Large intestine (tissue), 3 donors: ENCODE measurements around the gene ALLC. TPM values are rescaled to one million over a fixed set of nuclear protein-coding genes. Genes with fewer than 3 reads are reported as not detected.
"Not testable (repeated sequence)": the region's sequence is repeated elsewhere in the genome, so short reads cannot be mapped to it uniquely, and the experiment has no call there.

Experiments
- DNase-seq, 2 donors: peaks; one replicate each; pipeline versions ENCODE4 v3.0.0 to v3.0.0-alpha.2; 2013
- H3K27ac ChIP-seq: one replicate; pipeline ENCODE4 v1.5.1; 2013; ENCODE audit warnings: low read length
- H3K27me3 ChIP-seq: 2 replicates; pipeline ENCODE4 v1.6.1; 2013; ENCODE audit warnings: low read length; ENCODE audit not compliant: control insufficient read depth, insufficient read depth
- H3K36me3 ChIP-seq: 2 replicates; pipeline ENCODE4 v1.6.1; 2013; ENCODE audit warnings: low read length; ENCODE audit not compliant: control insufficient read depth, insufficient read depth
- H3K4me1 ChIP-seq: one replicate; pipeline ENCODE4 v1.6.1; 2013; ENCODE audit warnings: low read length; ENCODE audit not compliant: control insufficient read depth, insufficient read depth
- H3K4me3 ChIP-seq: one replicate; pipeline ENCODE4 v1.5.1; 2013; ENCODE audit warnings: low read length
- H3K9me3 ChIP-seq: one replicate; pipeline ENCODE4 v1.6.1; 2013; ENCODE audit warnings: mild to moderate bottlenecking, low read depth, low read length, moderate library complexity; ENCODE audit not compliant: control insufficient read depth
- WGBS: methylation state at CpG from one replicate; pipeline ENCODE4 v1.1.5; 2013; ENCODE audit warnings: low lambda C conversion rate; ENCODE audit not compliant: insufficient coverage; 5-methylcytosine and 5-hydroxymethylcytosine counted together
- polyA plus RNA-seq: library from polyadenylated mRNA; unstranded; fragments of 120-200 nt; gene quantifications from one replicate; pipeline ENCODE4 v1.2.1, GENCODE V29; 2013

The ALLC gene
- polyA plus RNA-seq, 1 donor = not detected

GRCh38 chr2:3633982-3634595 lies 23.9 kb upstream of the ALLC start:
- Histone ChIP-seq H3K36me3 (no peaks in the 10 kb centered on the region), H3K27ac (no peak overlapping the region), H3K9me3 (no peaks in the 10 kb centered on the region), H3K4me1 (no peaks in the 10 kb centered on the region), H3K27me3 (no peaks in the 10 kb centered on the region), H3K4me3 (no peak overlapping the region)
- no CpG with 5 or more reads among the region's 11 CpGs for WGBS
- DNase-seq = no peak

GRCh38 chr2:3634596-3635121 lies 23.3 kb upstream of the ALLC start:
- Histone ChIP-seq H3K4me3 (no peak overlapping the region), H3K27ac (no peak overlapping the region), H3K4me1 (no peaks in the 10 kb centered on the region), H3K9me3 (no peaks in the 10 kb centered on the region), H3K27me3 (no peaks in the 10 kb centered on the region), H3K36me3 (no peaks in the 10 kb centered on the region)
- WGBS = no CpG with 5 or more reads among the region's 12 CpGs
- no peak for DNase-seq

GRCh38 chr2:3635171-3635974 lies 22.6 kb upstream of the ALLC start:
- Histone ChIP-seq H3K4me1 (no peaks in the 10 kb centered on the region), H3K9me3 (no peaks in the 10 kb centered on the region), H3K27me3 (no peaks in the 10 kb centered on the region), H3K36me3 (no peaks in the 10 kb centered on the region), H3K4me3 (no peak overlapping the region), H3K27ac (no peak overlapping the region)
- 100% methylated on average over 2 of the region's 29 CpGs for WGBS
- no peak for DNase-seq

GRCh38 chr2:3635975-3636327 lies 22.0 kb upstream of the ALLC start:
- no CpG with 5 or more reads among the region's 16 CpGs for WGBS
- not testable (repeated sequence) for H3K27ac ChIP-seq, H3K36me3 ChIP-seq, H3K9me3 ChIP-seq, H3K4me3 ChIP-seq, H3K27me3 ChIP-seq, H3K4me1 ChIP-seq, DNase-seq

- no peak overlapping the region for H3K27ac ChIP-seq
- DNase-seq = no peak
- H3K9me3 ChIP-seq = no peaks in the 10 kb centered on the region
- H3K36me3 ChIP-seq = no peaks in the 10 kb centered on the region
- WGBS = no CpG with 5 or more reads among the region's 13 CpGs
- H3K27me3 ChIP-seq = no peaks in the 10 kb centered on the region
- no peaks in the 10 kb centered on the region for H3K4me1 ChIP-seq
- no peak overlapping the region for H3K4me3 ChIP-seq
These were observed 21.3 kb upstream of the ALLC start for GRCh38 chr2:3636586-3637310.

GRCh38 chr2:3637311-3637675 lies 20.7 kb upstream of the ALLC start:
- no peak overlapping the region for H3K27ac ChIP-seq
- WGBS = no CpG with 5 or more reads among the region's 11 CpGs
- DNase-seq = no peak
- no peak overlapping the region for H3K4me3 ChIP-seq
- H3K4me1 ChIP-seq = no peaks in the 10 kb centered on the region
- no peaks in the 10 kb centered on the region for H3K27me3 ChIP-seq
- no peaks in the 10 kb centered on the region for H3K9me3 ChIP-seq
- no peaks in the 10 kb centered on the region for H3K36me3 ChIP-seq

GRCh38 chr2:3637692-3638455 lies 20.1 kb upstream of the ALLC start:
- no peaks in the 10 kb centered on the region for H3K9me3 ChIP-seq
- no peak overlapping the region for H3K27ac ChIP-seq
- H3K4me1 ChIP-seq = no peaks in the 10 kb centered on the region
- H3K4me3 ChIP-seq = no peak overlapping the region
- H3K36me3 ChIP-seq = no peaks in the 10 kb centered on the region
- WGBS = no CpG with 5 or more reads among the region's 30 CpGs
- DNase-seq = no peak
- no peaks in the 10 kb centered on the region for H3K27me3 ChIP-seq

GRCh38 chr2:3638456-3638810 lies 19.6 kb upstream of the ALLC start:
- no peak overlapping the region for H3K27ac ChIP-seq
- no peaks in the 10 kb centered on the region for H3K27me3 ChIP-seq
- H3K36me3 ChIP-seq = no peaks in the 10 kb centered on the region
- no peaks in the 10 kb centered on the region for H3K9me3 ChIP-seq
- no peaks in the 10 kb centered on the region for H3K4me1 ChIP-seq
- no CpG with 5 or more reads among the region's 8 CpGs for WGBS
- no peak overlapping the region for H3K4me3 ChIP-seq
- DNase-seq = no peak

GRCh38 chr2:3639015-3639630 lies 18.9 kb upstream of the ALLC start:
- Histone ChIP-seq H3K9me3 (no peaks in the 10 kb centered on the region), H3K4me3 (no peak overlapping the region), H3K27ac (no peak overlapping the region), H3K4me1 (no peaks in the 10 kb centered on the region), H3K36me3 (no peaks in the 10 kb centered on the region), H3K27me3 (no peaks in the 10 kb centered on the region)
- DNase-seq = no peak
- WGBS = no CpG with 5 or more reads among the region's 10 CpGs

GRCh38 chr2:3639653-3640052 lies 18.3 kb upstream of the ALLC start:
- H3K4me3 ChIP-seq = no peak overlapping the region
- no peaks in the 10 kb centered on the region for H3K36me3 ChIP-seq
- no peaks in the 10 kb centered on the region for H3K27me3 ChIP-seq
- no peak overlapping the region for H3K27ac ChIP-seq
- H3K4me1 ChIP-seq = no peaks in the 10 kb centered on the region
- H3K9me3 ChIP-seq = no peaks in the 10 kb centered on the region
- no CpG with 5 or more reads among the region's 8 CpGs for WGBS
- DNase-seq = no peak
